GM21825 (cell line): ENCODE results near the gene LAMTOR3.
"Not testable (repeated sequence)": the region's sequence is repeated elsewhere in the genome, so short reads cannot be mapped to it uniquely, and the experiment has no call there.

Source experiments
- ATAC-seq: cut with Tn5 transposase; IDR thresholded peaks from one replicate; pipeline ENCODE4 v1.9.1; 2021; ENCODE audit warnings: mild to moderate bottlenecking, moderate library complexity; ENCODE audit not compliant: unreplicated experiment

The LAMTOR3 gene

DNA sequence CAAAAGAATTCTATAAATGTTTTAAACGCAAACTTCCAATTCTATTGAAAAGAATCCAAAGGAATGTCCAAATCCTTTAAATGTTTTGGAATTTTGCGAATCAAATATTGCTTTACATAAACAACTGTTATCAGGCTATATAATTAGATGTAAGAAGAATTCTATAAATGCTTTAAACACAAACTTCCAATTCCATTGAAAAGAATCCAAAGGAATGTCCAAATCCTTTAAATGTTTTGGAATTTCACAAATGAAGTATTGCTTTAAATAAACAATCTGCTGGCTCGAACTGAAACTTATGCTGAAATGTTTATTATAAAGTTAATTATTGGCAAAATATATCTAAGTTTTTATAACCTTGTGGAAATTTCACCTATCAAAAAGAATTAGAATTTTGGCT, 61.5 kb downstream of the LAMTOR3 start:
- no peak for ATAC-seq

DNA sequence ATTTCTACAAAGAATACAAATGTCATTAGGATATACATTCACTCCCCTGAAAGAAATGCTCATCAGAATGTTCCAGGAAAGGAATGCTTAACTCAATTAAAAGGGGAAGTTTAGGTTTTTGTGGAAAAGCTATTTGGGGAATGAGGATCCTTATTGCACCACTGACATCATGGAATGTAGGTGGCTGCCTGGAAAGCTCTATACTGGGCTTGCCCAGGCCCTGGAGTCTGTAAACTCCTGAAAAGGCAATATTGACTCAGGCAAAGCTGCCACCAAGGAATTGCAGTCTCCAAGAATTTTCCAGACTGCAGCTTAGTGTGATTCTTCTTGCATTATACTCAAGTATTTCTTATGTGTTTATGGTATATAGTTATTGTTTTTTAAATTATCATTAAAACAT, 61.9 kb downstream of the LAMTOR3 start:
- ATAC-seq = no peak

DNA sequence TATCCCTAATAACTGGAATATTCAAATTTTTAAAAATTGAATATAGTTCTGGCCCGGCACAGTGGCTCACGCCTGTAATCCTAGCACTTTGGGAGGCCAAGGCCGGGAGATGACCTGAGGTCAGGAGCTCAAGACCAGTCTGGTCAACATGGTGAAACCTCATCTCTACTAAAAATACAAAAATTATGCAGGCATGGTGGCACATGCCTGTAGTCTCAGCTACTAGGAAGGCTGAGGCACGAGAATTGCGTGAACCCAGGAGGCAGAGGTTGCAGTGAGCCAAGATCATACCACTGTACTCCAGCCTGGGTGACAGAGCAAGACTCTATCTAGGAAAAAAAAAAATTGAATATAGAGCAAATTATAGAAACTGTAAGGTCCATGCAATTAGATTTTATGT, 64.2 kb downstream of the LAMTOR3 start:
- ATAC-seq = not testable (repeated sequence)

- ATAC-seq = no peak
These were observed 65.8 kb downstream of the LAMTOR3 start for GRCh38 chr4:99828477-99828876.
